Activated T-helper 17 cell treated with anti-CD3 and anti-CD28 coated beads, Interleukin-2, amount 50 U/mL, for 72 hours (primary cell): ENCODE data around the gene LPIN2. TPM values are rescaled to one million over a fixed set of nuclear protein-coding genes. Genes with fewer than 3 reads are reported as not detected.

Source experiments
- ATAC-seq: fragments of 150-1000 bp; cut with Tn5 transposase; replicated peaks from 2 replicates; pipeline ENCODE4 v1.10.0; 2021; ENCODE audit warnings: mild to moderate bottlenecking, moderate library complexity
- H3K27ac Mint-ChIP-seq: one replicate; pipeline ENCODE4 v1.8.0; 2022; ENCODE audit warnings: mixed read lengths
- H3K27me3 Mint-ChIP-seq: one replicate; pipeline ENCODE4 v1.8.0; 2022; ENCODE audit warnings: mixed read lengths
- H3K36me3 Mint-ChIP-seq: one replicate; pipeline ENCODE4 v1.8.0; 2022; ENCODE audit warnings: low read depth, mild to moderate bottlenecking, mixed read lengths
- H3K4me1 Mint-ChIP-seq: one replicate; pipeline ENCODE4 v1.8.0; 2022; ENCODE audit warnings: mixed read lengths
- H3K4me3 Mint-ChIP-seq: one replicate; pipeline ENCODE4 v1.8.0; 2022; ENCODE audit warnings: mild to moderate bottlenecking, mixed read lengths
- H3K9me3 Mint-ChIP-seq: one replicate; pipeline ENCODE4 v1.8.0; 2022; ENCODE audit warnings: mixed read lengths
- total RNA-seq, 2 donors: library from RNA; stranded (reverse); gene quantifications; one replicate each; pipeline ENCODE4 v1.2.3, GENCODE V29; 2022

The LPIN2 gene
- total RNA-seq, 2 donors from 2014 or later, result 45.8 to 78.1 TPM

- no peak overlapping the region for H3K27ac Mint-ChIP-seq
- peaks cover 33% of the 10 kb centered on the region for H3K4me1 Mint-ChIP-seq
- ATAC-seq, result no peak
- H3K27me3 Mint-ChIP-seq, result no peaks in the 10 kb centered on the region
- no peaks in the 10 kb centered on the region for H3K9me3 Mint-ChIP-seq
- peaks cover 46% of the 10 kb centered on the region for H3K36me3 Mint-ChIP-seq
- peak overlapping the region; percentile 81 for H3K4me3 Mint-ChIP-seq
These were observed 28.2 kb downstream of the LPIN2 start for GRCh38 chr18:2984703-2985261.

GRCh38 chr18:2984091-2984490, 28.9 kb downstream of the LPIN2 start:
- no peak for ATAC-seq
- peak overlapping the region; percentile 81 for H3K4me3 Mint-ChIP-seq
- H3K27ac Mint-ChIP-seq, result no peak overlapping the region
- H3K9me3 Mint-ChIP-seq, result no peaks in the 10 kb centered on the region
- peaks cover 32% of the 10 kb centered on the region for H3K4me1 Mint-ChIP-seq
- H3K36me3 Mint-ChIP-seq, result peaks cover 43% of the 10 kb centered on the region
- no peaks in the 10 kb centered on the region for H3K27me3 Mint-ChIP-seq

GRCh38 chr18:2983296-2983695, 29.6 kb downstream of the LPIN2 start:
- Mint-ChIP-seq H3K9me3 (no peaks in the 10 kb centered on the region), H3K36me3 (peaks cover 45% of the 10 kb centered on the region), H3K4me1 (peaks cover 40% of the 10 kb centered on the region), H3K4me3 (peak overlapping the region; percentile 81), H3K27ac (peak overlapping the region; percentile 92), H3K27me3 (no peaks in the 10 kb centered on the region)
- no peak for ATAC-seq

- peak overlapping the region; percentile 81 for H3K4me3 Mint-ChIP-seq
- no peaks in the 10 kb centered on the region for H3K9me3 Mint-ChIP-seq
- peaks cover 44% of the 10 kb centered on the region for H3K4me1 Mint-ChIP-seq
- peak; percentile 25 for ATAC-seq
- H3K27me3 Mint-ChIP-seq, result no peaks in the 10 kb centered on the region
- H3K36me3 Mint-ChIP-seq, result peaks cover 45% of the 10 kb centered on the region
- peak overlapping the region; percentile 92 for H3K27ac Mint-ChIP-seq
These were observed 30.3 kb downstream of the LPIN2 start for GRCh38 chr18:2982452-2983269.

- H3K4me1 Mint-ChIP-seq, result peaks cover 50% of the 10 kb centered on the region
- no peaks in the 10 kb centered on the region for H3K27me3 Mint-ChIP-seq
- peak overlapping the region; percentile 81 for H3K4me3 Mint-ChIP-seq
- no peaks in the 10 kb centered on the region for H3K9me3 Mint-ChIP-seq
- H3K36me3 Mint-ChIP-seq, result peaks cover 45% of the 10 kb centered on the region
- peak overlapping the region; percentile 92 for H3K27ac Mint-ChIP-seq
- ATAC-seq, result no peak
These were observed 30.9 kb downstream of the LPIN2 start for GRCh38 chr18:2982022-2982421.

- H3K9me3 Mint-ChIP-seq, result no peaks in the 10 kb centered on the region
- peaks cover 55% of the 10 kb centered on the region for H3K4me1 Mint-ChIP-seq
- H3K4me3 Mint-ChIP-seq, result peak overlapping the region; percentile 81
- H3K36me3 Mint-ChIP-seq, result peaks cover 51% of the 10 kb centered on the region
- no peaks in the 10 kb centered on the region for H3K27me3 Mint-ChIP-seq
- peak; percentile 30 for ATAC-seq
- peak overlapping the region; percentile 92 for H3K27ac Mint-ChIP-seq
These were observed 31.7 kb downstream of the LPIN2 start for GRCh38 chr18:2981212-2981728.

- peak; percentile 33 for ATAC-seq
- H3K4me3 Mint-ChIP-seq, result peak overlapping the region; percentile 81
These were observed 32.8 kb downstream of the LPIN2 start for GRCh38 chr18:2979871-2980790.

GRCh38 chr18:2979129-2979528, 33.8 kb downstream of the LPIN2 start:
- Mint-ChIP-seq H3K36me3 (peaks cover 70% of the 10 kb centered on the region), H3K27me3 (no peaks in the 10 kb centered on the region), H3K9me3 (no peaks in the 10 kb centered on the region), H3K27ac (peak overlapping the region; percentile 92), H3K4me1 (peaks cover 53% of the 10 kb centered on the region), H3K4me3 (peak overlapping the region; percentile 81)
- no peak for ATAC-seq

More at GRCh38 chr18:2979871-2980790, 32.8 kb downstream of the LPIN2 start:
- H3K27me3 Mint-ChIP-seq, result no peaks in the 10 kb centered on the region
- peak overlapping the region; percentile 92 for H3K27ac Mint-ChIP-seq
- peaks cover 61% of the 10 kb centered on the region for H3K36me3 Mint-ChIP-seq
- peaks cover 61% of the 10 kb centered on the region for H3K4me1 Mint-ChIP-seq
- H3K9me3 Mint-ChIP-seq, result no peaks in the 10 kb centered on the region

- peak; percentile 54 for ATAC-seq
- H3K27ac Mint-ChIP-seq, result peak overlapping the region; percentile 92
- peaks cover 75% of the 10 kb centered on the region for H3K36me3 Mint-ChIP-seq
These were observed 34.3 kb downstream of the LPIN2 start for GRCh38 chr18:2978661-2979106.

GRCh38 chr18:2978208-2978607, 34.7 kb downstream of the LPIN2 start:
- Mint-ChIP-seq H3K36me3 (peaks cover 80% of the 10 kb centered on the region), H3K27me3 (no peaks in the 10 kb centered on the region), H3K27ac (peak overlapping the region; percentile 92), H3K9me3 (no peaks in the 10 kb centered on the region), H3K4me1 (peaks cover 48% of the 10 kb centered on the region), H3K4me3 (peak overlapping the region; percentile 81)
- ATAC-seq, result peak; percentile 42

More at GRCh38 chr18:2978661-2979106, 34.3 kb downstream of the LPIN2 start:
- Mint-ChIP-seq H3K27me3 (no peaks in the 10 kb centered on the region), H3K4me3 (peak overlapping the region; percentile 81), H3K9me3 (no peaks in the 10 kb centered on the region), H3K4me1 (peaks cover 48% of the 10 kb centered on the region)

- Mint-ChIP-seq H3K4me1 (peaks cover 51% of the 10 kb centered on the region), H3K4me3 (peak overlapping the region; percentile 81), H3K9me3 (no peaks in the 10 kb centered on the region), H3K36me3 (peaks cover 85% of the 10 kb centered on the region), H3K27ac (peak overlapping the region; percentile 92), H3K27me3 (no peaks in the 10 kb centered on the region)
- ATAC-seq, result peak; percentile 11
These were observed 36.5 kb downstream of the LPIN2 start for GRCh38 chr18:2976218-2977132.

- no peaks in the 10 kb centered on the region for H3K27me3 Mint-ChIP-seq
- peak overlapping the region; percentile 66 for H3K27ac Mint-ChIP-seq
- H3K36me3 Mint-ChIP-seq, result peaks cover 89% of the 10 kb centered on the region
- H3K4me1 Mint-ChIP-seq, result peaks cover 62% of the 10 kb centered on the region
- ATAC-seq, result no peak
- no peaks in the 10 kb centered on the region for H3K9me3 Mint-ChIP-seq
- H3K4me3 Mint-ChIP-seq, result peak overlapping the region; percentile 88
These were observed 38.2 kb downstream of the LPIN2 start for GRCh38 chr18:2974731-2975130.
